ENCODE data around the gene CD2AP.

CD2AP gene

GRCh38 chr6:47484616-47485015, 7.0 kb downstream of the CD2AP start:
- DNase-seq (ENCODE audit: low read depth), result peak; percentile 90
- H3K4me3 ChIP-seq (ENCODE audit: low read depth, low read length), result no peak overlapping the region
- in situ Hi-C loops (cut with HindIII; ENCODE audit: low sequenced_read_pairs), result no loop called here
- TF ChIP-seq CTCF (IDR thresholded peaks at IDR 0.05; ENCODE audit: low read depth, low read length, missing control alignments), result no peak

- no peak for TF ChIP-seq CTCF (IDR thresholded peaks at IDR 0.05; ENCODE audit: low read depth, low read length, missing control alignments)
- no peak for DNase-seq (ENCODE audit: low read depth)
- in situ Hi-C loops (cut with HindIII; ENCODE audit: low sequenced_read_pairs), result no loop called here
- no peak overlapping the region for H3K4me3 ChIP-seq (ENCODE audit: low read depth, low read length)
These were observed 7.5 kb downstream of the CD2AP start for GRCh38 chr6:47485083-47485482.

- in situ Hi-C loops (cut with HindIII; ENCODE audit: low sequenced_read_pairs), result no loop called here
- H3K4me3 ChIP-seq (ENCODE audit: low read depth, low read length), result no peak overlapping the region
- DNase-seq (ENCODE audit: low read depth), result no peak
- no peak for TF ChIP-seq CTCF (IDR thresholded peaks at IDR 0.05; ENCODE audit: low read depth, low read length, missing control alignments)
These were observed 8.0 kb downstream of the CD2AP start for GRCh38 chr6:47485491-47486135.

- no peak overlapping the region for H3K4me3 ChIP-seq (ENCODE audit: low read depth, low read length)
- in situ Hi-C loops (cut with HindIII; ENCODE audit: low sequenced_read_pairs), result no loop called here
- TF ChIP-seq CTCF (IDR thresholded peaks at IDR 0.05; ENCODE audit: low read depth, low read length, missing control alignments), result no peak
- DNase-seq (ENCODE audit: low read depth), result no peak
These were observed 12.4 kb downstream of the CD2AP start for GRCh38 chr6:47489995-47490394.

- no peak for TF ChIP-seq CTCF (IDR thresholded peaks at IDR 0.05; ENCODE audit: low read depth, low read length, missing control alignments)
- in situ Hi-C loops (cut with HindIII; ENCODE audit: low sequenced_read_pairs), result no loop called here
- DNase-seq (ENCODE audit: low read depth), result no peak
- no peak overlapping the region for H3K4me3 ChIP-seq (ENCODE audit: low read depth, low read length)
These were observed 13.1 kb downstream of the CD2AP start for GRCh38 chr6:47490676-47491075.

- TF ChIP-seq CTCF (IDR thresholded peaks at IDR 0.05; ENCODE audit: low read depth, low read length, missing control alignments), result no peak
- DNase-seq (ENCODE audit: low read depth), result no peak
- H3K4me3 ChIP-seq (ENCODE audit: low read depth, low read length), result no peak overlapping the region
- in situ Hi-C loops (cut with HindIII; ENCODE audit: low sequenced_read_pairs), result no loop called here
These were observed 14.8 kb downstream of the CD2AP start for GRCh38 chr6:47492355-47492754.

Data from astrocyte of the cerebellum (primary cell).